Hepatocyte (in vitro differentiated cells): Measurements from ENCODE around the gene CCR5. TPM values are rescaled to one million over a fixed set of nuclear protein-coding genes. Genes with fewer than 3 reads are reported as not detected.

ENCODE experiments used
- DNase-seq: peaks from one replicate; pipeline ENCODE4 v3.0.0-alpha.2; 2016; ENCODE audit warnings: low spot score
- H2AFZ ChIP-seq: fragments of 200-600 bp; sonication (generic); 2 replicates; pipeline ENCODE4 v1.6.0; 2016; ENCODE audit warnings: antibody characterized with exemption, mild to moderate bottlenecking
- H3K27ac ChIP-seq: fragments of 200-600 bp; sonication (generic); 2 replicates; pipeline ENCODE4 v1.5.1; 2016; ENCODE audit warnings: mild to moderate bottlenecking
- H3K27me3 ChIP-seq: fragments of 200-600 bp; sonication (generic); 2 replicates; pipeline ENCODE4 v1.6.1; 2016
- H3K36me3 ChIP-seq: fragments of 200-600 bp; sonication (generic); replicated peaks from 2 replicates; pipeline ENCODE4 v1.5.1; 2016; ENCODE audit warnings: low read depth; ENCODE audit not compliant: insufficient read depth
- H3K4me1 ChIP-seq: fragments of 200-600 bp; sonication (generic); 2 replicates; pipeline ENCODE4 v1.5.1; 2016; ENCODE audit warnings: mild to moderate bottlenecking, moderate library complexity; ENCODE audit not compliant: insufficient read depth
- H3K4me2 ChIP-seq: fragments of 200-600 bp; sonication (generic); 2 replicates; pipeline ENCODE4 v1.6.0; 2016
- H3K4me3 ChIP-seq: fragments of 200-600 bp; sonication (generic); 2 replicates; pipeline ENCODE4 v1.5.1; 2016; ENCODE audit warnings: mild to moderate bottlenecking
- H3K79me2 ChIP-seq: fragments of 200-600 bp; sonication (generic); 2 replicates; pipeline ENCODE4 v1.6.0; 2017; ENCODE audit warnings: mild to moderate bottlenecking
- H3K9me2 ChIP-seq: fragments of 200-600 bp; sonication (generic); replicated peaks from 2 replicates; pipeline ENCODE4 v1.6.0; 2017; ENCODE audit warnings: mild to moderate bottlenecking; ENCODE audit not compliant: insufficient read depth
- H3K9me3 ChIP-seq: fragments of 200-600 bp; sonication (generic); 2 replicates; pipeline ENCODE4 v1.5.1; 2016; ENCODE audit warnings: low read depth, mild to moderate bottlenecking
- H4K20me1 ChIP-seq: fragments of 200-600 bp; sonication (generic); 2 replicates; pipeline ENCODE4 v1.6.0; 2016; ENCODE audit warnings: mild to moderate bottlenecking; ENCODE audit not compliant: insufficient read depth, poor library complexity, severe bottlenecking
- CTCF ChIP-seq: fragments of 200-600 bp; sonication (generic); IDR thresholded peaks from 2 replicates; pipeline ENCODE4 v1.5.1; 2016; ENCODE audit warnings: antibody characterized with exemption, mild to moderate bottlenecking; ENCODE audit not compliant: poor library complexity
- EZH2 ChIP-seq: fragments of 200-600 bp; sonication (generic); IDR thresholded peaks from 2 replicates; pipeline ENCODE4 v1.6.1; 2016; ENCODE audit warnings: antibody characterized with exemption, mild to moderate bottlenecking, borderline replicate concordance
- EZH2phosphoT487 ChIP-seq: fragments of 200-600 bp; sonication (generic); IDR thresholded peaks from one replicate; pipeline ENCODE4 v1.6.1; 2018; ENCODE audit warnings: antibody characterized with exemption, mild to moderate bottlenecking, low read depth, moderate library complexity; ENCODE audit not compliant: unreplicated experiment, severe bottlenecking
- WGBS: methylation state at CpG from one replicate; pipeline ENCODE4 v1.1.6; 2016; ENCODE audit warnings: low lambda C conversion rate; ENCODE audit errors: missing lambda C conversion rate; 5-methylcytosine and 5-hydroxymethylcytosine counted together
- polyA plus RNA-seq: library from polyadenylated mRNA; unstranded; fragments of >200 nt; fragmentation: Nextera tagmentation; extraction: Ambion mirVana; gene quantifications from 2 replicates; pipeline ENCODE4 v1.2.1, GENCODE V29; 2016
- total RNA-seq: library from RNA; depleted of rRNA; stranded (reverse); fragments of >200 nt; gene quantifications from 2 replicates; pipeline ENCODE4 v1.2.3, GENCODE V29; 2014

CCR5 gene
- total and polyA plus RNA-seq, 2 experiments from 2014 or later, result 0.07 TPM; not detected in 1

- no peak for DNase-seq
- H3K27me3 ChIP-seq, result no peaks in the 10 kb centered on the region
- no peaks in the 10 kb centered on the region for H3K9me2 ChIP-seq
- H3K27ac ChIP-seq, result no peak overlapping the region
- no peaks in the 10 kb centered on the region for H3K36me3 ChIP-seq
- H3K4me3 ChIP-seq, result no peak overlapping the region
- no peak overlapping the region for H2AFZ ChIP-seq
- TF ChIP-seq CTCF (no peak), EZH2phosphoT487 (no peak), EZH2 (no peak)
- H3K4me2 ChIP-seq, result no peak overlapping the region
- no peaks in the 10 kb centered on the region for H3K4me1 ChIP-seq
- no peaks in the 10 kb centered on the region for H3K79me2 ChIP-seq
- WGBS, result 98% methylated on average over 4 of the region's 4 CpGs
- H4K20me1 ChIP-seq, result no peaks in the 10 kb centered on the region
- no peaks in the 10 kb centered on the region for H3K9me3 ChIP-seq
These were observed 49.1 kb downstream of the CCR5 start for GRCh38 chr3:46419816-46420215.

GRCh38 chr3:46420931-46421330 lies 50.2 kb downstream of the CCR5 start:
- H2AFZ ChIP-seq, result no peak overlapping the region
- no peaks in the 10 kb centered on the region for H4K20me1 ChIP-seq
- no peaks in the 10 kb centered on the region for H3K36me3 ChIP-seq
- 78% methylated on average over 2 of the region's 2 CpGs for WGBS
- TF ChIP-seq EZH2phosphoT487, result no peak
- no peak for TF ChIP-seq EZH2
- TF ChIP-seq CTCF, result no peak
- H3K27ac ChIP-seq, result no peak overlapping the region
- no peaks in the 10 kb centered on the region for H3K27me3 ChIP-seq
- H3K4me3 ChIP-seq, result no peak overlapping the region
- no peaks in the 10 kb centered on the region for H3K9me2 ChIP-seq
- H3K4me1 ChIP-seq, result no peaks in the 10 kb centered on the region
- no peaks in the 10 kb centered on the region for H3K9me3 ChIP-seq
- H3K79me2 ChIP-seq, result no peaks in the 10 kb centered on the region
- no peak for DNase-seq
- no peak overlapping the region for H3K4me2 ChIP-seq

- Histone ChIP-seq H2AFZ (no peak overlapping the region), H3K27me3 (no peaks in the 10 kb centered on the region), H3K4me2 (no peak overlapping the region), H3K27ac (no peak overlapping the region), H3K4me1 (no peaks in the 10 kb centered on the region), H3K36me3 (no peaks in the 10 kb centered on the region), H3K79me2 (no peaks in the 10 kb centered on the region), H3K4me3 (no peak overlapping the region), H3K9me2 (no peaks in the 10 kb centered on the region), H3K9me3 (no peaks in the 10 kb centered on the region), H4K20me1 (no peaks in the 10 kb centered on the region)
- 92% methylated on average over 6 of the region's 6 CpGs for WGBS
- peak; percentile 51 for DNase-seq
- TF ChIP-seq CTCF (no peak), EZH2phosphoT487 (no peak), EZH2 (no peak)
These were observed 51.9 kb downstream of the CCR5 start for GRCh38 chr3:46422617-46423016.

- no peaks in the 10 kb centered on the region for H3K9me2 ChIP-seq
These were observed 52.8 kb downstream of the CCR5 start for GRCh38 chr3:46423588-46423987.

More at GRCh38 chr3:46423588-46423987, 52.8 kb downstream of the CCR5 start:
- Histone ChIP-seq H3K4me1 (peaks cover 5% of the 10 kb centered on the region), H3K9me3 (no peaks in the 10 kb centered on the region), H3K4me3 (no peak overlapping the region), H3K27me3 (no peaks in the 10 kb centered on the region), H3K27ac (no peak overlapping the region), H2AFZ (no peak overlapping the region), H3K4me2 (no peak overlapping the region), H3K79me2 (no peaks in the 10 kb centered on the region), H4K20me1 (no peaks in the 10 kb centered on the region), H3K36me3 (no peaks in the 10 kb centered on the region)
- DNase-seq, result no peak
- TF ChIP-seq EZH2phosphoT487 (no peak), EZH2 (no peak), CTCF (no peak)
- WGBS, result 85% methylated on average over 5 of the region's 5 CpGs
